HL-60 (cell line): Measurements from ENCODE around the gene SRGAP3.

Experiments
- DNase-seq, 2 experiments: peaks; one replicate each; pipeline ENCODE4 v3.0.0-alpha.2; 2010 to 2020; ENCODE audit warnings: low read depth in 1 of 2, low spot score in 1 of 2
- H3K27ac ChIP-seq: fragments of 250-450 bp; sonication (Bioruptor Pico); replicated peaks from 2 replicates; pipeline ENCODE4 v1.5.1; 2020; ENCODE audit warnings: mild to moderate bottlenecking, moderate library complexity
- H3K27me3 ChIP-seq: fragments of 250-450 bp; sonication (Bioruptor Pico); 2 replicates; pipeline ENCODE4 v1.5.1; 2021; ENCODE audit warnings: mild to moderate bottlenecking, moderate library complexity; ENCODE audit not compliant: insufficient read depth, poor library complexity, severe bottlenecking
- H3K4me3 ChIP-seq: replicated peaks from 2 replicates; pipeline ENCODE4 v1.5.1; 2011; ENCODE audit warnings: mild to moderate bottlenecking, control low read depth, low read length; ENCODE audit not compliant: insufficient read depth
- GABPA ChIP-seq: IDR thresholded peaks from 2 replicates; pipeline ENCODE4 v1.6.1; 2012; ENCODE audit warnings: low read depth
- POLR2AphosphoS5 ChIP-seq: IDR thresholded peaks from 2 replicates; pipeline ENCODE4 v1.6.1; 2012; ENCODE audit warnings: low read depth
- SPI1 ChIP-seq: IDR thresholded peaks from 2 replicates; pipeline ENCODE4 v1.6.1; 2012; ENCODE audit warnings: low read depth, mild to moderate bottlenecking, borderline replicate concordance
- TF ChIP-seq, protein P1 (sequence below): IDR thresholded peaks from 2 replicates; pipeline ENCODE4 v1.6.1; 2012; ENCODE audit warnings: low read depth; ENCODE audit not compliant: insufficient replicate concordance
- TF ChIP-seq, protein P2 (sequence below): IDR thresholded peaks from one replicate; pipeline ENCODE4 v1.5.1; 2011; ENCODE audit warnings: low read length, control low read depth, inconsistent platforms; ENCODE audit not compliant: insufficient read depth

Gene SRGAP3

DNA sequence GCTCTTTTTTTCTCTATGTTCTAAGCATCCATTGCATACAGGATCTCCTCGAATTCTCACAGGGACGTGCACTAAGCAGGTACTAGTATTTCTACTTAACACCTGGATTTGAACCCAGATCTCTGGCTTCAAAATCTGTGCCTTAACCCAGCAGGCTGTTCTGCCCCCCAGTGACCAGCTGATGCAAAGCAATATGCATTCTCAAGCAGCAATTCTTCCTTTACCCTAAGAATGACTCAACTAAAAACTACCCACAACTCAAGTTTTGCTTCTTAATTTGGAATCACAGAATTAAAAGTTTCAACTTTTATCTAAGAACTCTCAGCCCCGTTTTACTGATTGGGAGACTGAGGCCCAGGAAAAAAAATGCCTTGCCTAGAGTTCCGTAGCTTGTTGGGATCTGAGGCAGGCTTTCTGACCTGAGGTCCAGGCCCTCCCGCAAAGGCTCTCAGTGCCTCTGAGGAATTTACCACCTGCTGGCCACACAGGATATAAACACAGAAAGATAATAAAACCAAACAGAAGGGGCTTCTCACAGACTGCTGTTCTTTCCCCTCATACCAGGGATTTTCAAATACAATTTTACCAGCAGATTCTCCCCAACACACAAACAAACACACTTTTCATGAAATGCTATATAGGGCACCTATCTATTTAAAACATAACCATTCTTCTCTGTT lies 170.7 kb downstream of the SRGAP3 start:
- TF ChIP-seq, protein P1, sequence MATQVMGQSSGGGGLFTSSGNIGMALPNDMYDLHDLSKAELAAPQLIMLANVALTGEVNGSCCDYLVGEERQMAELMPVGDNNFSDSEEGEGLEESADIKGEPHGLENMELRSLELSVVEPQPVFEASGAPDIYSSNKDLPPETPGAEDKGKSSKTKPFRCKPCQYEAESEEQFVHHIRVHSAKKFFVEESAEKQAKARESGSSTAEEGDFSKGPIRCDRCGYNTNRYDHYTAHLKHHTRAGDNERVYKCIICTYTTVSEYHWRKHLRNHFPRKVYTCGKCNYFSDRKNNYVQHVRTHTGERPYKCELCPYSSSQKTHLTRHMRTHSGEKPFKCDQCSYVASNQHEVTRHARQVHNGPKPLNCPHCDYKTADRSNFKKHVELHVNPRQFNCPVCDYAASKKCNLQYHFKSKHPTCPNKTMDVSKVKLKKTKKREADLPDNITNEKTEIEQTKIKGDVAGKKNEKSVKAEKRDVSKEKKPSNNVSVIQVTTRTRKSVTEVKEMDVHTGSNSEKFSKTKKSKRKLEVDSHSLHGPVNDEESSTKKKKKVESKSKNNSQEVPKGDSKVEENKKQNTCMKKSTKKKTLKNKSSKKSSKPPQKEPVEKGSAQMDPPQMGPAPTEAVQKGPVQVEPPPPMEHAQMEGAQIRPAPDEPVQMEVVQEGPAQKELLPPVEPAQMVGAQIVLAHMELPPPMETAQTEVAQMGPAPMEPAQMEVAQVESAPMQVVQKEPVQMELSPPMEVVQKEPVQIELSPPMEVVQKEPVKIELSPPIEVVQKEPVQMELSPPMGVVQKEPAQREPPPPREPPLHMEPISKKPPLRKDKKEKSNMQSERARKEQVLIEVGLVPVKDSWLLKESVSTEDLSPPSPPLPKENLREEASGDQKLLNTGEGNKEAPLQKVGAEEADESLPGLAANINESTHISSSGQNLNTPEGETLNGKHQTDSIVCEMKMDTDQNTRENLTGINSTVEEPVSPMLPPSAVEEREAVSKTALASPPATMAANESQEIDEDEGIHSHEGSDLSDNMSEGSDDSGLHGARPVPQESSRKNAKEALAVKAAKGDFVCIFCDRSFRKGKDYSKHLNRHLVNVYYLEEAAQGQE: no peak
- TF ChIP-seq SPI1 (no peak), POLR2AphosphoS5 (no peak)
- H3K27me3 ChIP-seq: no peaks in the 10 kb centered on the region
- DNase-seq: no peak
- no peak overlapping the region for H3K27ac ChIP-seq
- no peak overlapping the region for H3K4me3 ChIP-seq

DNA sequence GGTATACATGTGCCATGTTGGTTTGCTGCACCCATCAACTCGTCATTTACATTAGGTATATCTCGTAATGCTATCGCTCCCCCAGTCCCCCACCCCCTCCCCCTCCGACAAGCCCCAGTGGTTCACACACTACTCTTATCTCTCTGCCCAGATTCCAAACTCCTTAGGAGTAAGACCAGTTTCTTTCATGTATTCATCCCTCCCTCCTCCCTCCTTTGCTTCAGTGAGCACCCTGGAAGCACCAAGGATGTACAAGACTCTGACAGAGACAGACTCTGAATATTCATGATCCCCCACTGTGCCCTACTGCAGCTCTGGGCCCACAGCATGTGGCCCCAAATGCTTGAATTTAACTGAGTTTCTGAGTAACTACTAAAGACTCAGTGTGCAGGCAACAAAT lies 172.4 kb downstream of the SRGAP3 start:
- H3K27me3 ChIP-seq: no peaks in the 10 kb centered on the region
- no peak for DNase-seq
- no peak overlapping the region for H3K27ac ChIP-seq

DNA sequence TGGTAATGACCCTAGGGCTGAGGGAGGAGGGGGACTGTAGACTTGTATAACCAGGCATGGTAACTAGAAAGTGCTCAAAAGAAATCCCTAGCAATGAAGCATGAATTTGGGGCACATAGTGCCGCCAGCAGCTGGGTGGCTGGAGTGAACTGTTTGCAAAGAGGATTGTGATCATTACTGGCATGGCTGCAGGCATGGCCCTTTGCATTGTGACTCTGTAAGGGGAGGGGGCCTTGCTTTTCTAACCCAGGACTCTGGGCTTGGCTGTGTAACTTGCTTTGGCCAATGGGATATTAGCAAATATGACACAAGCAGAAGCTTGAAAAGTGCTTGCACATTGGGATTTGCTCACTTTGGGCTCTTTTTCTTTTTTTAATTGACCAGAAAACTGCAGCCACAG lies 173.7 kb downstream of the SRGAP3 start:
- no peaks in the 10 kb centered on the region for H3K27me3 ChIP-seq
- H3K4me3 ChIP-seq: no peak overlapping the region
- no peak for DNase-seq
- TF ChIP-seq, protein P2, sequence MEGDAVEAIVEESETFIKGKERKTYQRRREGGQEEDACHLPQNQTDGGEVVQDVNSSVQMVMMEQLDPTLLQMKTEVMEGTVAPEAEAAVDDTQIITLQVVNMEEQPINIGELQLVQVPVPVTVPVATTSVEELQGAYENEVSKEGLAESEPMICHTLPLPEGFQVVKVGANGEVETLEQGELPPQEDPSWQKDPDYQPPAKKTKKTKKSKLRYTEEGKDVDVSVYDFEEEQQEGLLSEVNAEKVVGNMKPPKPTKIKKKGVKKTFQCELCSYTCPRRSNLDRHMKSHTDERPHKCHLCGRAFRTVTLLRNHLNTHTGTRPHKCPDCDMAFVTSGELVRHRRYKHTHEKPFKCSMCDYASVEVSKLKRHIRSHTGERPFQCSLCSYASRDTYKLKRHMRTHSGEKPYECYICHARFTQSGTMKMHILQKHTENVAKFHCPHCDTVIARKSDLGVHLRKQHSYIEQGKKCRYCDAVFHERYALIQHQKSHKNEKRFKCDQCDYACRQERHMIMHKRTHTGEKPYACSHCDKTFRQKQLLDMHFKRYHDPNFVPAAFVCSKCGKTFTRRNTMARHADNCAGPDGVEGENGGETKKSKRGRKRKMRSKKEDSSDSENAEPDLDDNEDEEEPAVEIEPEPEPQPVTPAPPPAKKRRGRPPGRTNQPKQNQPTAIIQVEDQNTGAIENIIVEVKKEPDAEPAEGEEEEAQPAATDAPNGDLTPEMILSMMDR: no peak
- TF ChIP-seq GABPA: no peak
- no peak for TF ChIP-seq POLR2AphosphoS5
- no peak for TF ChIP-seq SPI1
- TF ChIP-seq, protein P1: no peak
- no peak overlapping the region for H3K27ac ChIP-seq

More for the DNA sequence above, 172.4 kb downstream of the SRGAP3 start:
- H3K4me3 ChIP-seq: no peak overlapping the region
- TF ChIP-seq, protein P2: no peak
- TF ChIP-seq SPI1 (no peak), GABPA (no peak), POLR2AphosphoS5 (no peak)
- TF ChIP-seq, protein P1: no peak
